Hepatocyte (in vitro differentiated cells): ENCODE results near the gene VENTX. TPM values are rescaled to one million over a fixed set of nuclear protein-coding genes. Genes with fewer than 3 reads are reported as not detected.

Experiments used
- DNase-seq: peaks from one replicate; pipeline ENCODE4 v3.0.0-alpha.2; 2016; ENCODE audit warnings: low spot score
- H2AFZ ChIP-seq: fragments of 200-600 bp; sonication (generic); 2 replicates; pipeline ENCODE4 v1.6.0; 2016; ENCODE audit warnings: antibody characterized with exemption, mild to moderate bottlenecking
- H3K27ac ChIP-seq: fragments of 200-600 bp; sonication (generic); 2 replicates; pipeline ENCODE4 v1.5.1; 2016; ENCODE audit warnings: mild to moderate bottlenecking
- H3K27me3 ChIP-seq: fragments of 200-600 bp; sonication (generic); 2 replicates; pipeline ENCODE4 v1.6.1; 2016
- H3K36me3 ChIP-seq: fragments of 200-600 bp; sonication (generic); replicated peaks from 2 replicates; pipeline ENCODE4 v1.5.1; 2016; ENCODE audit warnings: low read depth; ENCODE audit not compliant: insufficient read depth
- H3K4me1 ChIP-seq: fragments of 200-600 bp; sonication (generic); 2 replicates; pipeline ENCODE4 v1.5.1; 2016; ENCODE audit warnings: mild to moderate bottlenecking, moderate library complexity; ENCODE audit not compliant: insufficient read depth
- H3K4me2 ChIP-seq: fragments of 200-600 bp; sonication (generic); 2 replicates; pipeline ENCODE4 v1.6.0; 2016
- H3K4me3 ChIP-seq: fragments of 200-600 bp; sonication (generic); 2 replicates; pipeline ENCODE4 v1.5.1; 2016; ENCODE audit warnings: mild to moderate bottlenecking
- H3K79me2 ChIP-seq: fragments of 200-600 bp; sonication (generic); 2 replicates; pipeline ENCODE4 v1.6.0; 2017; ENCODE audit warnings: mild to moderate bottlenecking
- H3K9me2 ChIP-seq: fragments of 200-600 bp; sonication (generic); replicated peaks from 2 replicates; pipeline ENCODE4 v1.6.0; 2017; ENCODE audit warnings: mild to moderate bottlenecking; ENCODE audit not compliant: insufficient read depth
- H3K9me3 ChIP-seq: fragments of 200-600 bp; sonication (generic); 2 replicates; pipeline ENCODE4 v1.5.1; 2016; ENCODE audit warnings: low read depth, mild to moderate bottlenecking
- H4K20me1 ChIP-seq: fragments of 200-600 bp; sonication (generic); 2 replicates; pipeline ENCODE4 v1.6.0; 2016; ENCODE audit warnings: mild to moderate bottlenecking; ENCODE audit not compliant: insufficient read depth, poor library complexity, severe bottlenecking
- EZH2 ChIP-seq: fragments of 200-600 bp; sonication (generic); IDR thresholded peaks from 2 replicates; pipeline ENCODE4 v1.6.1; 2016; ENCODE audit warnings: antibody characterized with exemption, mild to moderate bottlenecking, borderline replicate concordance
- EZH2phosphoT487 ChIP-seq: fragments of 200-600 bp; sonication (generic); IDR thresholded peaks from one replicate; pipeline ENCODE4 v1.6.1; 2018; ENCODE audit warnings: antibody characterized with exemption, mild to moderate bottlenecking, low read depth, moderate library complexity; ENCODE audit not compliant: unreplicated experiment, severe bottlenecking
- WGBS: methylation state at CpG from one replicate; pipeline ENCODE4 v1.1.6; 2016; ENCODE audit warnings: low lambda C conversion rate; ENCODE audit errors: missing lambda C conversion rate; 5-methylcytosine and 5-hydroxymethylcytosine counted together
- polyA plus RNA-seq: library from polyadenylated mRNA; unstranded; fragments of >200 nt; fragmentation: Nextera tagmentation; extraction: Ambion mirVana; gene quantifications from 2 replicates; pipeline ENCODE4 v1.2.1, GENCODE V29; 2016
- total RNA-seq: library from RNA; depleted of rRNA; stranded (reverse); fragments of >200 nt; gene quantifications from 2 replicates; pipeline ENCODE4 v1.2.3, GENCODE V29; 2014
- TF ChIP-seq, protein P1 (sequence below): fragments of 200-600 bp; sonication (generic); IDR thresholded peaks from 2 replicates; pipeline ENCODE4 v1.5.1; 2016; ENCODE audit warnings: antibody characterized with exemption, mild to moderate bottlenecking; ENCODE audit not compliant: poor library complexity

Gene VENTX
- total and polyA plus RNA-seq, 2 experiments from 2014 or later: not detected

DNA sequence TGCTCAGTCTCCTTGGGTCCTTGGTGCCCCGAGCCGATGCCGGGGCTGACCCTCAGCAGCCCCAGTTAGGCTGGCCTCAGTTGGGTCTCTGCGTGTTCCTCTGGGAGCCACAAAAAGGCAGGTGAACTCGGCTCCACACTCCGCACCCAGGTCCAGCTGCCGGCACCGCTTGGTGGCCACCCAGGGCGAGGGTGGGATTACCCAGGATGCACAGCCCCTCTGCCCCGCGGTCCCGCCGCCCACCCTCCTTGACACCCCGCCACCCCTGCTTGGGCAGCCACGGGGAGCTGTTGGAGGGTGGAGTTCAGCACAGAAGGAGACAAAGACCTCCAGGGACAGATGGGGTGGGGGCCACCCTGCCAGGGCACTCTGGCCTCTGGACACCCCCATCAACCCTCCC is 17.7 kb downstream of the VENTX start:
- no peak for DNase-seq
- Histone ChIP-seq H3K79me2 (no peaks in the 10 kb centered on the region), H3K4me1 (peaks cover 11% of the 10 kb centered on the region), H2AFZ (no peak overlapping the region), H3K27ac (no peak overlapping the region), H3K9me2 (no peaks in the 10 kb centered on the region), H3K4me2 (no peak overlapping the region), H3K4me3 (no peak overlapping the region), H4K20me1 (no peaks in the 10 kb centered on the region), H3K36me3 (no peaks in the 10 kb centered on the region), H3K27me3 (no peaks in the 10 kb centered on the region), H3K9me3 (no peaks in the 10 kb centered on the region)
- no peak for TF ChIP-seq EZH2phosphoT487
- TF ChIP-seq, protein P1, sequence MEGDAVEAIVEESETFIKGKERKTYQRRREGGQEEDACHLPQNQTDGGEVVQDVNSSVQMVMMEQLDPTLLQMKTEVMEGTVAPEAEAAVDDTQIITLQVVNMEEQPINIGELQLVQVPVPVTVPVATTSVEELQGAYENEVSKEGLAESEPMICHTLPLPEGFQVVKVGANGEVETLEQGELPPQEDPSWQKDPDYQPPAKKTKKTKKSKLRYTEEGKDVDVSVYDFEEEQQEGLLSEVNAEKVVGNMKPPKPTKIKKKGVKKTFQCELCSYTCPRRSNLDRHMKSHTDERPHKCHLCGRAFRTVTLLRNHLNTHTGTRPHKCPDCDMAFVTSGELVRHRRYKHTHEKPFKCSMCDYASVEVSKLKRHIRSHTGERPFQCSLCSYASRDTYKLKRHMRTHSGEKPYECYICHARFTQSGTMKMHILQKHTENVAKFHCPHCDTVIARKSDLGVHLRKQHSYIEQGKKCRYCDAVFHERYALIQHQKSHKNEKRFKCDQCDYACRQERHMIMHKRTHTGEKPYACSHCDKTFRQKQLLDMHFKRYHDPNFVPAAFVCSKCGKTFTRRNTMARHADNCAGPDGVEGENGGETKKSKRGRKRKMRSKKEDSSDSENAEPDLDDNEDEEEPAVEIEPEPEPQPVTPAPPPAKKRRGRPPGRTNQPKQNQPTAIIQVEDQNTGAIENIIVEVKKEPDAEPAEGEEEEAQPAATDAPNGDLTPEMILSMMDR: no peak
- no peak for TF ChIP-seq EZH2
- WGBS: 96% methylated on average over 9 of the region's 15 CpGs

DNA sequence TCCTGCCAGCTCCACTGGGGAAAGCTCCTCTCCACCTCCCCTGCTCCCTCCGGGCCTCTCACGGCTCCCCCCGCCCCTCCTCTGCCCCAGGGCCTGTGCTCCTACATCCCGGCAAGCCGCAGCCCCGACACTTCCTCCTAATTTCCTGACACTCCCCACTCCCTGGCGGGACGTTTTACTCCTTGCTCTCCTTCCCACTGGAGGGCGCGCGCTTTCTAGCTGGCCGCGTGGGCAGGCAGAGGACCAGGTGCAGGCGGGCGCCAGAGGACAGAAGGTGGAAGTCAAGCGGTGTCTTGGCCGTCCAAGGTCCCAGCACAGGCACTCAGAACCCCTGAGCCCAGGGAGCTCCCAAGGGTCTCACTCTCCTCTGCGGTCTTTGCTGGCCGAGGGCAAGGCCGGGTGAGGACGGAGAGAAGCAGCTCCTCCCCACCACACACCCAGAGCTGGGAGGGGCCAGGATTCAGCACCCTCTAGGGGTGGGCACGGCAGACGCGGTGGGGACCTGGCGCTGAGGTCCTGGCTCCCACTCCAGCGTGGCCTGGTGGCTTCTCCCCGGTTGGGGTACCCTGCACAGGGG is 19.9 kb downstream of the VENTX start:
- no peaks in the 10 kb centered on the region for H3K36me3 ChIP-seq
- no peaks in the 10 kb centered on the region for H3K27me3 ChIP-seq
- no peak overlapping the region for H2AFZ ChIP-seq
- DNase-seq: peak; percentile 78
- H3K4me3 ChIP-seq: no peak overlapping the region
- WGBS: 4% methylated on average over 23 of the region's 27 CpGs
- no peaks in the 10 kb centered on the region for H3K9me2 ChIP-seq
- H3K9me3 ChIP-seq: no peaks in the 10 kb centered on the region
- no peak overlapping the region for H3K27ac ChIP-seq
- no peaks in the 10 kb centered on the region for H3K79me2 ChIP-seq
- H4K20me1 ChIP-seq: no peaks in the 10 kb centered on the region
- no peak for TF ChIP-seq EZH2phosphoT487
- TF ChIP-seq EZH2: no peak
- TF ChIP-seq, protein P1: peak; percentile 45
- H3K4me2 ChIP-seq: peak overlapping the region; percentile 75
- peaks cover 20% of the 10 kb centered on the region for H3K4me1 ChIP-seq

DNA sequence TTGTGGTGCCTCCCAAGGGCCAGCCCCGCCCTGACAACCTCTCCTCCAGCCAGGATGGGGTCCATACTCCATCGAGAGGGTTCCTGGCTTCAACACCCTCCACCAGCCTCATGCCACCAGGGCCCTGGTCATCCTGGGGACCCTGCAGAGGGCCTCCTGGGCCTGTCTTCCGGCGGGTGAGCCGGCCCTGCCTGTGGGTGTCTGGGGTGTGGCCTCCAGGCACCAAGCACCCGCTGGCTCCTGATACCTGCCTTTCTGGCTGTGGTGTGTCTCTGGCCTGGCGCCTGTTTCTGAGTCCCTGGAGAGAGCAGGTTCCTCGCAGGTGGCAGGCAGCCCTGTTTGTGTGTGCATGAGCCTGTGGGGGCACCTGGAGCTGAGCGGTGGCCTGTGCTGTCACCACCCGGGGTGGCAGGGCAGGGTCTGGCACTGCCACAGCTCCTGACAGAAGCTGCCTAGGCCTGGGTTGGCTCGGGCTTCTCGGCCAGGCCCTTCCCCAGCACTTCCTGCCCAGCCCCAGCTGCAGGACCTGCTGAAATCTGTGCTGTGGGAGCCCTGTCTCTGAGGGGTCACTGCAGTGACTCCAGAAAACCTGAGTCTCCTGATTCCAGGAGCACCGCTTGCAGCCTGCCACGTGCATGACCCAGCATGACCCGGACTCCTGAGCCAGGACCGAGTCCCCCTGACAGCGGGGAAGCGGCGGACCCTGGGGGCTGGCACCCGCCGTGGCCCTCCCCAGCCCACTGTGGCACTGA is 20.6 kb downstream of the VENTX start:
- Histone ChIP-seq H3K36me3 (no peaks in the 10 kb centered on the region), H3K4me2 (peak overlapping the region; percentile 75), H3K4me3 (no peak overlapping the region), H3K9me2 (no peaks in the 10 kb centered on the region), H2AFZ (no peak overlapping the region), H3K79me2 (no peaks in the 10 kb centered on the region), H3K27ac (no peak overlapping the region), H3K27me3 (no peaks in the 10 kb centered on the region), H3K4me1 (peaks cover 20% of the 10 kb centered on the region), H3K9me3 (no peaks in the 10 kb centered on the region), H4K20me1 (no peaks in the 10 kb centered on the region)
- TF ChIP-seq, protein P1: no peak
- TF ChIP-seq EZH2phosphoT487: no peak
- no peak for TF ChIP-seq EZH2
- WGBS: 86% methylated on average over 21 of the region's 21 CpGs
- DNase-seq: no peak
